ENCODE data around the gene FBLN2. TPM values are rescaled to one million over a fixed set of nuclear protein-coding genes. Genes with fewer than 3 reads are reported as not detected.

The FBLN2 gene
- total and polyA plus RNA-seq, 4 donors = 1.3 to 9.1 (median 4.3) TPM

DNA sequence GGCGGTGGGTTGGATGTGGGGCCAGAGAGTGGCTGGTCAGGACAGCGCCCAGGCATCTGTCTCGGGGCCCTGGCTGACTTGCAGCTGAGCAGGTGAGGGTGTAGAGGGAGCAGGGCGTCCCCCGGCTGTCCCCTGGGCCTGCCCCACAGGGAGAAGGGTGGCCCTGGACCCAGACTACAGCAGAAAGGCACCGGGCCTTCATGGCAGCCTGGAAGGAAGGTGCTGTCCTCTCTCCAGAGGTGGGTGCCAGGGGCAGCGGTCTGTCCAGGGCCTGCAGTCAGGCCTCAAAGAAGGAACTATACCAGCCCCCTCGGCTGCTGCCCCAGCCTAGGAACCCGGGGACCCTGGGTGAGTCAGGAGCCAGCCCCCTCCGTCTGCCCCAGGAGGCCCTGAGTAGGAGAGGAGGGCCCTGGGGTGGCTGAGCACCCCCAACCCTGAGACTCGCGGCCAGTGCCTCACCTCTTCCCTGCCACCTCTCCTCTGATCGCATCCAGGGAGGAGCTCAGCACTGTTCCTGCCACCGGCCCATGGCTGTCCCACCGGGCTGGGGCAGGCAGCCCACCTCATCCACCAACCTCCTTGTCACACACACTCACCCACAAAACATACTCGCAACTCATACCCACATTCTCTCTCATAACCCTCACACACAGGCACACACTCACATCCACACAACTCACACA lies 133.5 kb downstream of the FBLN2 start:
- 89% methylated on average over 16 of the region's 16 CpGs for WGBS
- no peak overlapping the region for H3K4me3 ChIP-seq (ENCODE audit: low read depth in 1 of 3, low read length in 3 of 3)
- H3K9ac ChIP-seq (ENCODE audit: low read depth in 1 of 2, low read length in 2 of 2) = no peak overlapping the region
- no peaks in the 10 kb centered on the region for H3K4me1 ChIP-seq (ENCODE audit: control insufficient read depth in 4 of 4, insufficient read depth in 4 of 4, low read length in 3 of 4)
- H3K27me3 ChIP-seq (ENCODE audit: control insufficient read depth in 4 of 4, insufficient read depth in 4 of 4, low read length in 3 of 4) = peaks cover 0 to 6% (median 2%) of the 10 kb centered on the region in 4 donors
- no peak overlapping the region for H3K27ac ChIP-seq (ENCODE audit: low read depth in 1 of 2, low read length in 2 of 2)
- no peak for TF ChIP-seq FOXA2 (IDR thresholded peaks at IDR 0.05)
- TF ChIP-seq YY1 (IDR thresholded peaks at IDR 0.05) = no peak
- TF ChIP-seq RAD21 (IDR thresholded peaks at IDR 0.05) = no peak
- no peak for TF ChIP-seq NR2F2 (IDR thresholded peaks at IDR 0.05)
- TF ChIP-seq EGR1 (IDR thresholded peaks at IDR 0.05; ENCODE audit: low read depth in 2 of 2) = no peak
- no peaks in the 10 kb centered on the region for H3K9me3 ChIP-seq (ENCODE audit: control insufficient read depth in 4 of 4, low read length in 3 of 4)
- H3K36me3 ChIP-seq (ENCODE audit: control insufficient read depth in 4 of 4, insufficient read depth in 3 of 4, low read depth in 1 of 4, low read length in 3 of 4) = no peaks in the 10 kb centered on the region
- DNase-seq (ENCODE audit: low spot score) = no peak

DNA sequence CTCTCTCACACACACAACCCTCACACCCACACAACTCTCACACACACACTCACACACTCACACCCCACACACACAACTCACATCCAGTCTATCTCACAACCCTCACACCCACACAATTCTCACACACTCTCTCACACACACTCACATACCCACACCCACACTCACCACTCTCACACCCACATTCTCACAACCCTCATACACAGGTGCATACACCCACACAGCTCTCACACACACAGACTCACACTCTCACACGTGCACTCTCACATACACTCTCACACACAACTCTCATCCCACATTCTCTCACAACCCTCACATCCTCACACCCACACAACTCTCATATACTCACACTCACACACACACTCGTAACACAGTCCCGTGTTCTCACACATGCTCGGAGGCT lies 134.4 kb downstream of the FBLN2 start:
- WGBS = 83% methylated on average over 4 of the region's 4 CpGs
- DNase-seq (ENCODE audit: low spot score) = no peak
- H3K27me3 ChIP-seq (ENCODE audit: control insufficient read depth in 4 of 4, insufficient read depth in 4 of 4, low read length in 3 of 4) = peaks cover 0 to 7% (median 3%) of the 10 kb centered on the region in 4 donors

More for the DNA sequence above, 134.4 kb downstream of the FBLN2 start:
- Histone ChIP-seq H3K4me3 (ENCODE audit: low read depth in 1 of 3, low read length in 3 of 3) (no peak overlapping the region), H3K36me3 (ENCODE audit: control insufficient read depth in 4 of 4, insufficient read depth in 3 of 4, low read depth in 1 of 4, low read length in 3 of 4) (no peaks in the 10 kb centered on the region), H3K9me3 (ENCODE audit: control insufficient read depth in 4 of 4, low read length in 3 of 4) (no peaks in the 10 kb centered on the region), H3K27ac (ENCODE audit: low read depth in 1 of 2, low read length in 2 of 2) (no peak overlapping the region), H3K9ac (ENCODE audit: low read depth in 1 of 2, low read length in 2 of 2) (no peak overlapping the region), H3K4me1 (ENCODE audit: control insufficient read depth in 4 of 4, insufficient read depth in 4 of 4, low read length in 3 of 4) (no peaks in the 10 kb centered on the region)
- TF ChIP-seq FOXA2 (IDR thresholded peaks at IDR 0.05) (no peak), GABPA (IDR thresholded peaks at IDR 0.05 in 1 of 2, conservative IDR thresholded peaks at IDR 0.05 in 1 of 2) (no peak), RXRA (IDR thresholded peaks at IDR 0.05) (no peak), FOXA1 (IDR thresholded peaks at IDR 0.05) (no peak), SP1 (IDR thresholded peaks at IDR 0.05) (no peak), JUND (IDR thresholded peaks at IDR 0.05) (no peak), RAD21 (IDR thresholded peaks at IDR 0.05) (no peak), TAF1 (conservative IDR thresholded peaks at IDR 0.05) (no peak), YY1 (IDR thresholded peaks at IDR 0.05) (no peak), HNF4G (IDR thresholded peaks at IDR 0.05) (no peak), EGR1 (IDR thresholded peaks at IDR 0.05; ENCODE audit: low read depth in 2 of 2) (no peak), HNF4A (conservative IDR thresholded peaks at IDR 0.05) (no peak)
- TF ChIP-seq, protein P1, sequence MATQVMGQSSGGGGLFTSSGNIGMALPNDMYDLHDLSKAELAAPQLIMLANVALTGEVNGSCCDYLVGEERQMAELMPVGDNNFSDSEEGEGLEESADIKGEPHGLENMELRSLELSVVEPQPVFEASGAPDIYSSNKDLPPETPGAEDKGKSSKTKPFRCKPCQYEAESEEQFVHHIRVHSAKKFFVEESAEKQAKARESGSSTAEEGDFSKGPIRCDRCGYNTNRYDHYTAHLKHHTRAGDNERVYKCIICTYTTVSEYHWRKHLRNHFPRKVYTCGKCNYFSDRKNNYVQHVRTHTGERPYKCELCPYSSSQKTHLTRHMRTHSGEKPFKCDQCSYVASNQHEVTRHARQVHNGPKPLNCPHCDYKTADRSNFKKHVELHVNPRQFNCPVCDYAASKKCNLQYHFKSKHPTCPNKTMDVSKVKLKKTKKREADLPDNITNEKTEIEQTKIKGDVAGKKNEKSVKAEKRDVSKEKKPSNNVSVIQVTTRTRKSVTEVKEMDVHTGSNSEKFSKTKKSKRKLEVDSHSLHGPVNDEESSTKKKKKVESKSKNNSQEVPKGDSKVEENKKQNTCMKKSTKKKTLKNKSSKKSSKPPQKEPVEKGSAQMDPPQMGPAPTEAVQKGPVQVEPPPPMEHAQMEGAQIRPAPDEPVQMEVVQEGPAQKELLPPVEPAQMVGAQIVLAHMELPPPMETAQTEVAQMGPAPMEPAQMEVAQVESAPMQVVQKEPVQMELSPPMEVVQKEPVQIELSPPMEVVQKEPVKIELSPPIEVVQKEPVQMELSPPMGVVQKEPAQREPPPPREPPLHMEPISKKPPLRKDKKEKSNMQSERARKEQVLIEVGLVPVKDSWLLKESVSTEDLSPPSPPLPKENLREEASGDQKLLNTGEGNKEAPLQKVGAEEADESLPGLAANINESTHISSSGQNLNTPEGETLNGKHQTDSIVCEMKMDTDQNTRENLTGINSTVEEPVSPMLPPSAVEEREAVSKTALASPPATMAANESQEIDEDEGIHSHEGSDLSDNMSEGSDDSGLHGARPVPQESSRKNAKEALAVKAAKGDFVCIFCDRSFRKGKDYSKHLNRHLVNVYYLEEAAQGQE (IDR thresholded peaks at IDR 0.05) = no peak
- TF ChIP-seq, protein P2, sequence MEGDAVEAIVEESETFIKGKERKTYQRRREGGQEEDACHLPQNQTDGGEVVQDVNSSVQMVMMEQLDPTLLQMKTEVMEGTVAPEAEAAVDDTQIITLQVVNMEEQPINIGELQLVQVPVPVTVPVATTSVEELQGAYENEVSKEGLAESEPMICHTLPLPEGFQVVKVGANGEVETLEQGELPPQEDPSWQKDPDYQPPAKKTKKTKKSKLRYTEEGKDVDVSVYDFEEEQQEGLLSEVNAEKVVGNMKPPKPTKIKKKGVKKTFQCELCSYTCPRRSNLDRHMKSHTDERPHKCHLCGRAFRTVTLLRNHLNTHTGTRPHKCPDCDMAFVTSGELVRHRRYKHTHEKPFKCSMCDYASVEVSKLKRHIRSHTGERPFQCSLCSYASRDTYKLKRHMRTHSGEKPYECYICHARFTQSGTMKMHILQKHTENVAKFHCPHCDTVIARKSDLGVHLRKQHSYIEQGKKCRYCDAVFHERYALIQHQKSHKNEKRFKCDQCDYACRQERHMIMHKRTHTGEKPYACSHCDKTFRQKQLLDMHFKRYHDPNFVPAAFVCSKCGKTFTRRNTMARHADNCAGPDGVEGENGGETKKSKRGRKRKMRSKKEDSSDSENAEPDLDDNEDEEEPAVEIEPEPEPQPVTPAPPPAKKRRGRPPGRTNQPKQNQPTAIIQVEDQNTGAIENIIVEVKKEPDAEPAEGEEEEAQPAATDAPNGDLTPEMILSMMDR (IDR thresholded peaks at IDR 0.05; ENCODE audit: low read depth, low read length, missing input control) = no peak
- TF ChIP-seq, protein P3, sequence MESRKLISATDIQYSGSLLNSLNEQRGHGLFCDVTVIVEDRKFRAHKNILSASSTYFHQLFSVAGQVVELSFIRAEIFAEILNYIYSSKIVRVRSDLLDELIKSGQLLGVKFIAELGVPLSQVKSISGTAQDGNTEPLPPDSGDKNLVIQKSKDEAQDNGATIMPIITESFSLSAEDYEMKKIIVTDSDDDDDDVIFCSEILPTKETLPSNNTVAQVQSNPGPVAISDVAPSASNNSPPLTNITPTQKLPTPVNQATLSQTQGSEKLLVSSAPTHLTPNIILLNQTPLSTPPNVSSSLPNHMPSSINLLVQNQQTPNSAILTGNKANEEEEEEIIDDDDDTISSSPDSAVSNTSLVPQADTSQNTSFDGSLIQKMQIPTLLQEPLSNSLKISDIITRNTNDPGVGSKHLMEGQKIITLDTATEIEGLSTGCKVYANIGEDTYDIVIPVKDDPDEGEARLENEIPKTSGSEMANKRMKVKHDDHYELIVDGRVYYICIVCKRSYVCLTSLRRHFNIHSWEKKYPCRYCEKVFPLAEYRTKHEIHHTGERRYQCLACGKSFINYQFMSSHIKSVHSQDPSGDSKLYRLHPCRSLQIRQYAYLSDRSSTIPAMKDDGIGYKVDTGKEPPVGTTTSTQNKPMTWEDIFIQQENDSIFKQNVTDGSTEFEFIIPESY (IDR thresholded peaks at IDR 0.05) = no peak
- TF ChIP-seq, protein P4, sequence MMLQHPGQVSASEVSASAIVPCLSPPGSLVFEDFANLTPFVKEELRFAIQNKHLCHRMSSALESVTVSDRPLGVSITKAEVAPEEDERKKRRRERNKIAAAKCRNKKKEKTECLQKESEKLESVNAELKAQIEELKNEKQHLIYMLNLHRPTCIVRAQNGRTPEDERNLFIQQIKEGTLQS (IDR thresholded peaks at IDR 0.05) = no peak
